ENCODE data around the gene KHDC4. TPM values are rescaled to one million over a fixed set of nuclear protein-coding genes. Genes with fewer than 3 reads are reported as not detected.
A peak's percentile ranks its signal among the peaks of the same experiment; 100 is the strongest.

Gene KHDC4
- total and polyA plus RNA-seq, 10 of the 15 experiments (the other 5 are each of a cell fraction or from before 2014, with no cell fraction given), result 11.7 to 109 (median 41.9) TPM

DNA sequence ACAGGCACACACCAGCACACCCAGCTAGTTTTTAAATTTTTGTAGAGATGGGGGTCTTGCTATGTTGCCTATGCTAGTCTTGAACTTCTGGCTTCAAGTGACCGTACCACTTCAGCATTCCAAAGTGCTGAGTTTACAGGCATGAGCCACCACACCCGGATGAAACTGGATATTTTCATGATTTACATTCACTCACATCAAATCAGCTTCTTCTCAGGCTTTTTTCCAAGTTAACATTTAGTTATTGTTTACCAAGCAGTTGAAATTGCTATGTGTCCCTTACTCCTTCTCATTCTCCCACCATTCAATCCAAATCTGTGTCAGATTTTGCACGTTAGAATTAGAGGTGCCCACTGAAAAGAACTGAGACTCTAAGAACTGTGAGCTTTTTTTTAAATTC, 41.4 kb downstream of the KHDC4 start:
- SMC1A ChIA-PET (ENCODE audit: uncharacterized antibody, unreplicated experiment), result interaction anchor here (1.0 to 3.4 kb wide), 4 partner anchors 9 to 31 kb away, joined by 3 to 17 read pairs (median 6); no protein-coding TSS in a partner anchor
- no TSS peak for BruUV-seq (replicated peaks)

DNA sequence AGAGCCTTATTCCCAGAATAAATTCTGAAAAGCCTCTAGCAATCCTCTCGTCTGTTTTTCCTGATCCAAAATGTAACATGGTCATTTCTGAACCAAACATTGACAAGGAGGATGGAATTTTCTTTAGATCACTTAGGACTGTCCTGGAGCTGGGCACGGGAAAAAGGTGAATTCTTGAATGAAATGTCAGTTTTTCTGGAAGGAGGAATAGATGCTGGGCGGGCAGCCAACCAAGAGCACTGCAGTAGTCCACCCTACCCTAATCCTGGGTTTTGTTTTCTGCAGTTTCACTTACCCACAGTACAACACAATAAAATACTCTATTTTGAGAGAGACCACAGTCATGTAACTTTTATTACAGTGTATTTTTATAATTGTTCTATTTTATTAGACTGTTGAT, 44.0 kb downstream of the KHDC4 start:
- H3K4me2 ChIP-seq (ENCODE audit: control insufficient read depth, insufficient read depth), result no peak overlapping the region
- ChIA-PET CTCF (interaction anchor here (1.7 kb wide), 1 partner anchor 18 kb away, joined by 4 read pairs; no protein-coding TSS in a partner anchor), RAD21 (ENCODE audit: unreplicated experiment) (no interaction called here), POLR2A (interaction anchor here (0.6 kb wide), 1 partner anchor 812 kb away, joined by 4 read pairs; no protein-coding TSS in a partner anchor), SMC1A (ENCODE audit: uncharacterized antibody, unreplicated experiment) (no interaction called here)
- H3K4me3 ChIP-seq, result no peak overlapping the region
- ATAC-seq (no peak), DNase-seq (ENCODE audit: low read depth, low spot score) (no peak), FAIRE-seq (no peak)
- no peak overlapping the region for H3K9ac ChIP-seq (ENCODE audit: control insufficient read depth, insufficient read depth, low read length)
- H3K79me2 ChIP-seq (ENCODE audit: control insufficient read depth, insufficient read depth, low read length), result no peaks in the 10 kb centered on the region
- no peaks in the 10 kb centered on the region for H3K36me3 ChIP-seq (ENCODE audit: control insufficient read depth in 2 of 2, insufficient read depth in 2 of 2, low read length in 1 of 2)
- intact Hi-C loops (cut with micrococcal nuclease; ENCODE audit: unreplicated experiment), result no loop called here
- H3K9me3 ChIP-seq (replicated peaks; ENCODE audit: control insufficient read depth, insufficient read depth, low read length), result no peaks in the 10 kb centered on the region
- no peaks in the 10 kb centered on the region for H3K4me1 ChIP-seq (ENCODE audit: control insufficient read depth, insufficient read depth, low read length)
- no peak overlapping the region for H2AFZ ChIP-seq (ENCODE audit: control insufficient read depth, low read depth, low read length)
- BruUV-seq (replicated peaks), result TSS peak; percentile 45
- no peaks in the 10 kb centered on the region for H4K20me1 ChIP-seq (ENCODE audit: control insufficient read depth, insufficient read depth)
- WGBS (ENCODE audit: insufficient coverage, insufficient replicate concordance, low lambda C conversion rate, missing lambda C conversion rate), result 50% methylated on average over 3 of the region's 3 CpGs
- no peaks in the 10 kb centered on the region for H3K27me3 ChIP-seq (replicated peaks in 1 of 2; ENCODE audit: control insufficient read depth in 2 of 2, insufficient read depth in 2 of 2, low read length in 1 of 2)
- H3K27ac ChIP-seq (ENCODE audit: control insufficient read depth, insufficient read depth), result no peak overlapping the region
- in situ Hi-C loops (cut with MboI), result no loop called here
- TF ChIP-seq ZNF274 (IDR thresholded peaks at IDR 0.05; ENCODE audit: insufficient read depth, insufficient read length), result no peak
- no peak for TF ChIP-seq HDAC2 (IDR thresholded peaks at IDR 0.05)
- no peak for TF ChIP-seq MEF2A (IDR thresholded peaks at IDR 0.05; ENCODE audit: insufficient read depth, low read depth, low read length)
- TF ChIP-seq, protein P1, sequence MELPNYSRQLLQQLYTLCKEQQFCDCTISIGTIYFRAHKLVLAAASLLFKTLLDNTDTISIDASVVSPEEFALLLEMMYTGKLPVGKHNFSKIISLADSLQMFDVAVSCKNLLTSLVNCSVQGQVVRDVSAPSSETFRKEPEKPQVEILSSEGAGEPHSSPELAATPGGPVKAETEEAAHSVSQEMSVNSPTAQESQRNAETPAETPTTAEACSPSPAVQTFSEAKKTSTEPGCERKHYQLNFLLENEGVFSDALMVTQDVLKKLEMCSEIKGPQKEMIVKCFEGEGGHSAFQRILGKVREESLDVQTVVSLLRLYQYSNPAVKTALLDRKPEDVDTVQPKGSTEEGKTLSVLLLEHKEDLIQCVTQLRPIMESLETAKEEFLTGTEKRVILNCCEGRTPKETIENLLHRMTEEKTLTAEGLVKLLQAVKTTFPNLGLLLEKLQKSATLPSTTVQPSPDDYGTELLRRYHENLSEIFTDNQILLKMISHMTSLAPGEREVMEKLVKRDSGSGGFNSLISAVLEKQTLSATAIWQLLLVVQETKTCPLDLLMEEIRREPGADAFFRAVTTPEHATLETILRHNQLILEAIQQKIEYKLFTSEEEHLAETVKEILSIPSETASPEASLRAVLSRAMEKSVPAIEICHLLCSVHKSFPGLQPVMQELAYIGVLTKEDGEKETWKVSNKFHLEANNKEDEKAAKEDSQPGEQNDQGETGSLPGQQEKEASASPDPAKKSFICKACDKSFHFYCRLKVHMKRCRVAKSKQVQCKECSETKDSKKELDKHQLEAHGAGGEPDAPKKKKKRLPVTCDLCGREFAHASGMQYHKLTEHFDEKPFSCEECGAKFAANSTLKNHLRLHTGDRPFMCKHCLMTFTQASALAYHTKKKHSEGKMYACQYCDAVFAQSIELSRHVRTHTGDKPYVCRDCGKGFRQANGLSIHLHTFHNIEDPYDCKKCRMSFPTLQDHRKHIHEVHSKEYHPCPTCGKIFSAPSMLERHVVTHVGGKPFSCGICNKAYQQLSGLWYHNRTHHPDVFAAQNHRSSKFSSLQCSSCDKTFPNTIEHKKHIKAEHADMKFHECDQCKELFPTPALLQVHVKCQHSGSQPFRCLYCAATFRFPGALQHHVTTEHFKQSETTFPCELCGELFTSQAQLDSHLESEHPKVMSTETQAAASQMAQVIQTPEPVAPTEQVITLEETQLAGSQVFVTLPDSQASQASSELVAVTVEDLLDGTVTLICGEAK (IDR thresholded peaks at IDR 0.05; ENCODE audit: borderline replicate concordance), result no peak
- no peak for TF ChIP-seq ZNF207 (IDR thresholded peaks at IDR 0.05; ENCODE audit: borderline replicate concordance)
- TF ChIP-seq, protein P2, sequence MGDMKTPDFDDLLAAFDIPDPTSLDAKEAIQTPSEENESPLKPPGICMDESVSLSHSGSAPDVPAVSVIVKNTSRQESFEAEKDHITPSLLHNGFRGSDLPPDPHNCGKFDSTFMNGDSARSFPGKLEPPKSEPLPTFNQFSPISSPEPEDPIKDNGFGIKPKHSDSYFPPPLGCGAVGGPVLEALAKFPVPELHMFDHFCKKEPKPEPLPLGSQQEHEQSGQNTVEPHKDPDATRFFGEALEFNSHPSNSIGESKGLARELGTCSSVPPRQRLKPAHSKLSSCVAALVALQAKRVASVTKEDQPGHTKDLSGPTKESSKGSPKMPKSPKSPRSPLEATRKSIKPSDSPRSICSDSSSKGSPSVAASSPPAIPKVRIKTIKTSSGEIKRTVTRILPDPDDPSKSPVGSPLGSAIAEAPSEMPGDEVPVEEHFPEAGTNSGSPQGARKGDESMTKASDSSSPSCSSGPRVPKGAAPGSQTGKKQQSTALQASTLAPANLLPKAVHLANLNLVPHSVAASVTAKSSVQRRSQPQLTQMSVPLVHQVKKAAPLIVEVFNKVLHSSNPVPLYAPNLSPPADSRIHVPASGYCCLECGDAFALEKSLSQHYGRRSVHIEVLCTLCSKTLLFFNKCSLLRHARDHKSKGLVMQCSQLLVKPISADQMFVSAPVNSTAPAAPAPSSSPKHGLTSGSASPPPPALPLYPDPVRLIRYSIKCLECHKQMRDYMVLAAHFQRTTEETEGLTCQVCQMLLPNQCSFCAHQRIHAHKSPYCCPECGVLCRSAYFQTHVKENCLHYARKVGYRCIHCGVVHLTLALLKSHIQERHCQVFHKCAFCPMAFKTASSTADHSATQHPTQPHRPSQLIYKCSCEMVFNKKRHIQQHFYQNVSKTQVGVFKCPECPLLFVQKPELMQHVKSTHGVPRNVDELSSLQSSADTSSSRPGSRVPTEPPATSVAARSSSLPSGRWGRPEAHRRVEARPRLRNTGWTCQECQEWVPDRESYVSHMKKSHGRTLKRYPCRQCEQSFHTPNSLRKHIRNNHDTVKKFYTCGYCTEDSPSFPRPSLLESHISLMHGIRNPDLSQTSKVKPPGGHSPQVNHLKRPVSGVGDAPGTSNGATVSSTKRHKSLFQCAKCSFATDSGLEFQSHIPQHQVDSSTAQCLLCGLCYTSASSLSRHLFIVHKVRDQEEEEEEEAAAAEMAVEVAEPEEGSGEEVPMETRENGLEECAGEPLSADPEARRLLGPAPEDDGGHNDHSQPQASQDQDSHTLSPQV (IDR thresholded peaks at IDR 0.05), result no peak
- no peak for TF ChIP-seq FOXK2 (IDR thresholded peaks at IDR 0.05)
- no peak for TF ChIP-seq JUND (IDR thresholded peaks at IDR 0.05; ENCODE audit: low read depth, low read length)

More for the DNA sequence above, 41.4 kb downstream of the KHDC4 start:
- Histone ChIP-seq H3K4me1 (ENCODE audit: control insufficient read depth, insufficient read depth, low read length) (no peaks in the 10 kb centered on the region), H3K27me3 (replicated peaks in 1 of 2; ENCODE audit: control insufficient read depth in 2 of 2, insufficient read depth in 2 of 2, low read length in 1 of 2) (no peaks in the 10 kb centered on the region), H3K9ac (ENCODE audit: control insufficient read depth, insufficient read depth, low read length) (no peak overlapping the region), H2AFZ (ENCODE audit: control insufficient read depth, low read depth, low read length) (no peak overlapping the region), H3K4me3 (no peak overlapping the region), H3K79me2 (ENCODE audit: control insufficient read depth, insufficient read depth, low read length) (no peaks in the 10 kb centered on the region), H3K9me3 (replicated peaks; ENCODE audit: control insufficient read depth, insufficient read depth, low read length) (no peaks in the 10 kb centered on the region), H3K4me2 (ENCODE audit: control insufficient read depth, insufficient read depth) (no peak overlapping the region), H3K36me3 (ENCODE audit: control insufficient read depth in 2 of 2, insufficient read depth in 2 of 2, low read length in 1 of 2) (peaks cover 0 to 5% of the 10 kb centered on the region in 2 experiments; a peak in 1 of 4 replicates), H3K27ac (ENCODE audit: control insufficient read depth, insufficient read depth) (no peak overlapping the region), H4K20me1 (ENCODE audit: control insufficient read depth, insufficient read depth) (no peaks in the 10 kb centered on the region)
- DNase-seq (ENCODE audit: low read depth, low spot score), result no peak
- intact Hi-C loops (cut with micrococcal nuclease; ENCODE audit: unreplicated experiment) (no loop called here), in situ Hi-C loops (cut with MboI) (no loop called here)
- ChIA-PET CTCF (interaction anchor here (0.6 to 1.5 kb wide), 6 partner anchors 11 to 77 kb away, joined by 3 to 5 read pairs (median 3); partner anchors contain the start of gene SYT11), RAD21 (ENCODE audit: unreplicated experiment) (no interaction called here), POLR2A (interaction anchor here (0.5 to 1.2 kb wide), 2 partner anchors 31 to 283 kb away, joined by 3 to 6 read pairs; no protein-coding TSS in a partner anchor)
- TF ChIP-seq ZNF274 (IDR thresholded peaks at IDR 0.05; ENCODE audit: insufficient read depth, insufficient read length), result no peak
- no peak for FAIRE-seq
- WGBS (ENCODE audit: insufficient coverage, insufficient replicate concordance, low lambda C conversion rate, missing lambda C conversion rate), result 96% methylated on average over 3 of the region's 3 CpGs
- ATAC-seq, result no peak
